ENCODE data around the gene SHANK1.
A peak's percentile ranks its signal among the peaks of the same experiment; 100 is the strongest.

The SHANK1 gene

DNA sequence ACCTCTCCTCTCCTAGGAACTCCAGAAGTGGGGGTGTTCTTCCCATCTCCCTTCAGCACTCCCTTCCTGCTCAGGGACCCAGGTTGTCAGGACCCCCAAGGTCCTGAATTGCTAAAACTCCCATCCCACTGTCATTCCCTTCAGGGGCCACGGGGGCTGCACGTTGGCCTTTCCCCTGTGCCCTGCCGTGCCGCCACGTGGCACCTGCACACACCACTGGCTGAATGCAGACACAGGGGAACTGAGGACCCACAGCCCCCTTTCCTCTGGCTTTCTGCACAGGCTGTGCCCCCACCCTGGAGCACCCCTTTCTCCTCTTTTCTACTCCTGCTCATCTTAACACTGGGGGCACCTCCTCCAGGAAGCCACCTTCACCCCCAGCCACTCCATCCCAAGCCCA lies 9.0 kb downstream of the SHANK1 start:
- TF ChIP-seq, protein P1, sequence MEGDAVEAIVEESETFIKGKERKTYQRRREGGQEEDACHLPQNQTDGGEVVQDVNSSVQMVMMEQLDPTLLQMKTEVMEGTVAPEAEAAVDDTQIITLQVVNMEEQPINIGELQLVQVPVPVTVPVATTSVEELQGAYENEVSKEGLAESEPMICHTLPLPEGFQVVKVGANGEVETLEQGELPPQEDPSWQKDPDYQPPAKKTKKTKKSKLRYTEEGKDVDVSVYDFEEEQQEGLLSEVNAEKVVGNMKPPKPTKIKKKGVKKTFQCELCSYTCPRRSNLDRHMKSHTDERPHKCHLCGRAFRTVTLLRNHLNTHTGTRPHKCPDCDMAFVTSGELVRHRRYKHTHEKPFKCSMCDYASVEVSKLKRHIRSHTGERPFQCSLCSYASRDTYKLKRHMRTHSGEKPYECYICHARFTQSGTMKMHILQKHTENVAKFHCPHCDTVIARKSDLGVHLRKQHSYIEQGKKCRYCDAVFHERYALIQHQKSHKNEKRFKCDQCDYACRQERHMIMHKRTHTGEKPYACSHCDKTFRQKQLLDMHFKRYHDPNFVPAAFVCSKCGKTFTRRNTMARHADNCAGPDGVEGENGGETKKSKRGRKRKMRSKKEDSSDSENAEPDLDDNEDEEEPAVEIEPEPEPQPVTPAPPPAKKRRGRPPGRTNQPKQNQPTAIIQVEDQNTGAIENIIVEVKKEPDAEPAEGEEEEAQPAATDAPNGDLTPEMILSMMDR (IDR thresholded peaks at IDR 0.05), result no peak
- Mint-ChIP-seq H3K27me3 (ENCODE audit: low read depth, poor library complexity) (peaks cover 17% of the 10 kb centered on the region), H3K36me3 (ENCODE audit: low read depth) (peaks cover 46% of the 10 kb centered on the region), H3K4me1 (peaks cover 1% of the 10 kb centered on the region), H3K4me3 (no peak overlapping the region), H3K27ac (peak overlapping the region; percentile 12), H3K9me3 (no peaks in the 10 kb centered on the region)
- no peak for DNase-seq

- no peak overlapping the region for H3K27ac Mint-ChIP-seq
- peaks cover 22% of the 10 kb centered on the region for H3K27me3 Mint-ChIP-seq (ENCODE audit: low read depth, poor library complexity)
- no peaks in the 10 kb centered on the region for H3K9me3 Mint-ChIP-seq
- DNase-seq, result no peak
- H3K4me3 Mint-ChIP-seq, result no peak overlapping the region
- TF ChIP-seq, protein P1 (IDR thresholded peaks at IDR 0.05), result no peak
- H3K36me3 Mint-ChIP-seq (ENCODE audit: low read depth), result peaks cover 41% of the 10 kb centered on the region
- H3K4me1 Mint-ChIP-seq, result peaks cover 5% of the 10 kb centered on the region
Measured at GRCh38 chr19:50710094-50710493, 9.5 kb downstream of the SHANK1 start.

DNA sequence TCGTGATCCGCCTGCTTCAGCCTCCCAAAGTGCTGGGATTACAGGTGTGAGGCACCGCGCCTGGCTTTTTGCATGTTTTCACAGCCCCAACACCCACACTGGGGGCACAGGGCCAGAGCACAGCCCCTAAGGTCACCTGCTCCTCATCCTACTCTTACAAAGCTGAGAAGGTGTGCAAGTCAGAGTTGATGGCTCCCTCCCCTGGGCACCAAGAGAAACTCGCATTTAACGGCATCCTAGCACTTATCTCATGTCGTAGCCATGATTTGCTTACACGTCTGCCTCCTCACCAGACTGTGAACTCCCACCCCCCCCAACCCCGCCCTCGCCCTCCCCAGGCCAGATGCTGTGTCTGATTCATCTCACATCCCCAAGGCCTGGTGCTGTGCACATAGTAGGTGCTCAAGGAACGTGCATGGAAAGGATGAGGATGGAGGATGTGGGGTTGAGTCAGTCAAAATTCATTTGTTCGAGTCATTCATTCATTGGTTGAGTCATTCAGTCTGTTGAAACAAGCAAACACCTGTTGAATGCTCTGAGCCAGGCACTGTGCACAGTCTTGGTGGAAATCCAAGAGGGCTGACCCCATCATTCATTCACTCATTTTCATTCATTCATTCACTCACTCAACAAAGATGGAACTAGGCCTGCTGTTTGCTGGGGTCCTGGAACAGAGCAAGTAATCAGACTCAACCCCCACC lies 11.3 kb downstream of the SHANK1 start:
- Mint-ChIP-seq H3K36me3 (ENCODE audit: low read depth) (peaks cover 33% of the 10 kb centered on the region), H3K4me3 (no peak overlapping the region), H3K9me3 (no peaks in the 10 kb centered on the region), H3K4me1 (peaks cover 12% of the 10 kb centered on the region), H3K27ac (peak overlapping the region; percentile 12), H3K27me3 (ENCODE audit: low read depth, poor library complexity) (peaks cover 34% of the 10 kb centered on the region)
- no peak for DNase-seq
- TF ChIP-seq, protein P1 (IDR thresholded peaks at IDR 0.05), result no peak

GRCh38 chr19:50706387-50706786 lies 13.2 kb downstream of the SHANK1 start:
- TF ChIP-seq, protein P1 (IDR thresholded peaks at IDR 0.05), result no peak
- DNase-seq, result no peak
- peaks cover 21% of the 10 kb centered on the region for H3K4me1 Mint-ChIP-seq
- H3K9me3 Mint-ChIP-seq, result no peaks in the 10 kb centered on the region
- H3K4me3 Mint-ChIP-seq, result no peak overlapping the region
- H3K27me3 Mint-ChIP-seq (ENCODE audit: low read depth, poor library complexity), result peaks cover 43% of the 10 kb centered on the region
- peaks cover 17% of the 10 kb centered on the region for H3K36me3 Mint-ChIP-seq (ENCODE audit: low read depth)
- H3K27ac Mint-ChIP-seq, result no peak overlapping the region

GRCh38 chr19:50705422-50706019 lies 14.1 kb downstream of the SHANK1 start:
- Mint-ChIP-seq H3K4me3 (no peak overlapping the region), H3K4me1 (peaks cover 21% of the 10 kb centered on the region), H3K27ac (no peak overlapping the region), H3K9me3 (no peaks in the 10 kb centered on the region), H3K36me3 (ENCODE audit: low read depth) (peaks cover 8% of the 10 kb centered on the region), H3K27me3 (ENCODE audit: low read depth, poor library complexity) (peaks cover 46% of the 10 kb centered on the region)
- TF ChIP-seq, protein P1 (IDR thresholded peaks at IDR 0.05), result peak; percentile 74
- peak; percentile 53 for DNase-seq
